H1 (cell line): ENCODE results near the gene ANKRD11. TPM values are rescaled to one million over a fixed set of nuclear protein-coding genes. Genes with fewer than 3 reads are reported as not detected.

ENCODE experiments used
- SP1 ChIP-seq: IDR thresholded peaks from 2 replicates; pipeline ENCODE4 v1.6.1; 2011; ENCODE audit warnings: low read depth, low read length
- TAF1 ChIP-seq: IDR thresholded peaks from 2 replicates; pipeline ENCODE4 v1.6.1; 2011; ENCODE audit warnings: mild to moderate bottlenecking, low read depth, low read length
- polyA plus RNA-seq, 7 experiments: library from polyadenylated mRNA; depleted of rRNA in 3 of 7; stranded (reverse) in 5 of 7; unstranded in 2 of 7; fragments of >200 nt in 5 of 7; fragments of 200-250 nt in 2 of 7; gene quantifications; 1 replicate in 5 of 7; 2 replicates in 1 of 7; 4 replicates in 1 of 7; pipeline versions ENCODE4 v1.2.1 to v1.2.3, GENCODE V29; 2011 to 2013; ENCODE audit warnings: missing spikeins in 2 of 7, mixed read lengths in 2 of 7
- total RNA-seq: library from RNA; stranded (reverse); fragmentation: NEBNext Ultra II Directional; extraction: Animal tissue kit (Norgen Biotek cat#: 25700); gene quantifications from 2 replicates; pipeline ENCODE4 v1.2.1, GENCODE V29; 2021

Gene ANKRD11
- total and polyA plus RNA-seq, 2 of the 8 experiments (the other 6 are each of a cell fraction or from before 2014, with no cell fraction given), result 46.5 to 142 TPM

DNA sequence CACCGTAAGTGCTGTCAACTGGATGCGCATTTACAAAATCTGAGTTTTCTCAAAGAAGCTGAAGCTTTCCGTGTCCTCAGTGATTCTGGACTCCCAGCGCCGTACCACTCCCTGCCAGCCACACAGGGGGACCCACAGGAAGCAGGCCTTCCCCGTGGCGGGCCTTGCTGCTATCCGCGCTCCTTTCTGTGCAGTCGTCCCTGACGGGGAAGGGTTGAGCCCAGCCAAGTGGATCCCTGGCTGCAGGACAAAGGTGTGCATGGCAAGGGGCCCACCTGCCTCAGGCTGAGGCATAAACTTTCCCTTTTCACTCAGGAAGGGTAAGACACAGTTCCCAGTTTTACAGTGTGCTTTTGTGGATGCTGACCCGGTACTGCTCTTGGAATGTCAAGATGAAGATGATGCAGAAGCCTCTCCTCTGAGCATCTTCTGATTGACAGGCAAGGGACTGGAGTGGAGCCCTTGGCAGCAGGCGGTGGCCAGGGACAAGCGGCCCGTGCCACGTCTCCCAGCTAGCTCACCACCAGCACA, 93.0 kb downstream of the ANKRD11 start (continued):
- TF ChIP-seq SP1, result no peak
- TF ChIP-seq TAF1, result no peak
- TF ChIP-seq, all 59 proteins: peak for 0
